ENCODE data around the gene SERP2. TPM values are rescaled to one million over a fixed set of nuclear protein-coding genes. Genes with fewer than 3 reads are reported as not detected.

Gene SERP2
- total RNA-seq, 1 donor from 2014 or later, result 0.26 TPM

- DNase-seq (ENCODE audit: low read depth, low spot score), result no peak
These were observed 38.2 kb downstream of the SERP2 start for GRCh38 chr13:44411841-44412240.

GRCh38 chr13:44412346-44412935, 38.8 kb downstream of the SERP2 start:
- DNase-seq (ENCODE audit: low read depth, low spot score), result no peak

- no peak for DNase-seq (ENCODE audit: low read depth, low spot score)
These were observed 39.5 kb downstream of the SERP2 start for GRCh38 chr13:44413095-44413494.

- DNase-seq (ENCODE audit: low read depth, low spot score), result no peak
These were observed 41.1 kb downstream of the SERP2 start for GRCh38 chr13:44414716-44415115.

GRCh38 chr13:44415815-44416214, 42.2 kb downstream of the SERP2 start:
- no peak for DNase-seq (ENCODE audit: low read depth, low spot score)

DNA sequence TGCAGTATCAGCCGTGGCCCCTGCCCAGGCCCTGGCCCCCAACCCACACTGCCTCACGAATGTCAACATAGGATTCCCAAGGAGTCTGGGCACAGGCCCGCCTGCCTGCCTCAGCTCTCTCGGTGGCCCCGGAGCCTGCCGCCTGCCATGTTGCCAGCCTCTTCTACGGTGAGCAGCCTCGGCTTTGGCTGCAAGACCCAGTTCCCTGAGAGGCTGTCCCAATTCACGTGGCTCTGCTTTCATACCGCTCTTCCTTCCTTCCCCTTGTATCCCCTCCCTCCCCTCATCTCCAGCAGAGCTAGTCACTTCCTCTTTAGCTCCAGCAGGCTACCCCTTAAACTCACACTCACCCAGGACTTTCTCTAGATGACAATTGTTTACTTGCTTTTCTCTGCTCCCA, 42.7 kb downstream of the SERP2 start:
- no peak for DNase-seq (ENCODE audit: low read depth, low spot score)

GRCh38 chr13:44416744-44417143, 43.1 kb downstream of the SERP2 start:
- no peak for DNase-seq (ENCODE audit: low read depth, low spot score)

DNA sequence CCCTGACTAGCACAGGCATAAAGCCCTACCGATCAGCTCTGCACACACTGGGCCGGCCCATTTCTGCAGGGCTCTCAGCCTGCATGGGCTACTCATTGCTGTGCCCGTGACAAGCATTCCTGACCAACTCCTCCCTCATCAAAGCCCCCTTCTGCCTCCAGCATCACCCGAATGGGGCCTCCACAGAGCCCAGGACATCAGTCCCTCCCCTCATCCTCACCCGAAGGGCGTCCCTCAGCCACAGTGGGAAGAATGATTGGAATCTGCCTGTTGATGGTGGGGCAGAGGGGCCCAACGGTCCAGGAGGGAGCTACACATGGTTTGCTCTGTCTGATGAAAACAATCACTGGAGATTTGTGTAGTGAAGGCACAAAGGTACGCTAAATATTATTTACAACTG, 43.8 kb downstream of the SERP2 start:
- no peak for DNase-seq (ENCODE audit: low read depth, low spot score)

DNA sequence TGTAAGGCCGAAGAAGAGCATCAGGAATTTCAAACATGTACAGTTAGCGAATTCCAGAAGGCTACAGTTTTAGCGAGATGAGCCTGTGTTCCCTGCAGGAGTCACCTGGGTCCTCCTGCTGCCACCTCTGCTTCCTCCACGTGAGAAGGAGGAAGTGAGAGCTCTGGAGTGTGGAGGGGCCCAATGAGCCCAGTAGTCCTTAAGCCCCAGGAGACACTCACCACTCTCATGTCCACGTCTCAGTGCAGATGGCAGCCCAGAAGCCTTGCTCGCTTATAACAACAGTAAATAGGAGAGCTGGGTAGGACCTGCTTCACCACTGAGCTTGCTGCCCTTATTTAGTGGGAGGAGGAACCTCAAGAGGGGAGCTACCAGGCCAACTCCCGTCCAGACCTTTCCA, 44.3 kb downstream of the SERP2 start:
- no peak for DNase-seq (ENCODE audit: low read depth, low spot score)

DNA sequence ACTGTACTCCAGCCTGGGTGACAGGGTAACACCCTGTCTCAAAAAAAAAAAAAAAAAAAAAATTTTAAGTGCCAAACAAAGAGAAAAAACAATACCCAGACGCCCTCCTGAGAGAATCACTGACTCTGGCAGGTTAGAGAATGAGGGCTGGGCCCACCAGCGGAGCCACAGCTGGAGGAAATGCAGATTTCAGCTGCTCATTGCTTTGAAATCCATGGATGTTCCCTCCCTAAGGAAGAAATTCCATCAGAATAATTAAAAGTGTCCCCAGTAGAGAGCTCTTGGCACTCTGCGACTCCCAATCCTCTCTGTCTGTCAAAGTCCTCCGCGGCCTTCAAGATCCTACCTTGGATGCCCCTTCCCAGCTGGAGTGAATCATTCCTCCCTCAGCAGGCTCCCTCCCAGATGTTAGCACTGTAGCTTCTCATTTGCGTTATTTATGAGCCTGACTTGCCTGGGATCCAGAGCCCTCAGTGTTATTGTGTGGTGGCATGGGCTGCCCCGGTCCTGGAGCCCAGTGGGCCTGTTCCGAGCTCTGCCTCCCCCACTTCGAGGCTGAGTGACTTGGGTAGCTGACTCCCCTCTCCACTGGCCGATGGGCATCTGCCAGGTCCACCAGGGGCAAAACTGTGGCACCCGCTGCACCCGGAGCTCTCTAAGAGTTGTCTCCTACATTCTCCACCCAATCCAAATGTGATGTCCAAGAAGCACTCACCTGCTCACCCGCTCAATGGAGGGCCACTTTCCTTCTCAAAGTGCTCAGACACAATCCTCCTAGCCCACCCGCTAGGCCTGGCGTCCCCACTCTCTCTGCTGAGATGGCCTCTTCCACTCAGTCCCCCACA, 47.0 kb downstream of the SERP2 start:
- no peak for DNase-seq (ENCODE audit: low read depth, low spot score)

DNA sequence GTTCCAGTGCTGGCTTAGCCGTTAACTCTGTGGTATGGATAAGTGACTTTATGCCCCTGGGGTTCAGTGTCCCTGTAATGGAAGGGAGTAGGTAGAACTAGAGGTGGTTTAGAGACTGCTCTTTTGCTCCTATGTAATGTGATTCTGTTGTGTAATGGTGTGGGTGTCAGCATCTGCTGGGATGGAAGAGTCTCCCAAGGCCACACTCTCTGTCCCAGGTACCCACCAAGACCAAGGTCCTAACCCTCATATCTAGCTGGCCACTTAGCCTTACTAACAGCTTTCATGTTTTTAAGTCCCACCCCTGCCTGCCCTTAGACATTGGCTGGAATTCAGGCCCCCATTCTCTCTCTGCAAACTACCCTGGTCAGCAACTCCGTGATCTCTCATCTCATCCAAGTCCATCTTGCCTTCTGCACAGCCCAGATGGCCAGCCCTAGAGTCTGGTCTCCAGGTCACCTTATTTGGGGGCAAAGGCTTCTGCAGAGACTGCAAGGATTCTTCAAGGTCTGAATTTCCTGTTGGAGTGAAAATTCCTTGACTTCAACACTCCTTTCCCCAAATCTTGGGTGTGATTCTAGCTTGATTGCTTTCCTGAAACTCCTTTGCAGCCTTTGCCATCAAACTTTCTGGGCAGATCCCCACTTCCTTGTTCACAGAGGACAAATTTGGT, 48.4 kb downstream of the SERP2 start:
- no peak for DNase-seq (ENCODE audit: low read depth, low spot score)

- no peak for DNase-seq (ENCODE audit: low read depth, low spot score)
These were observed 49.4 kb downstream of the SERP2 start for GRCh38 chr13:44422755-44423643.

DNA sequence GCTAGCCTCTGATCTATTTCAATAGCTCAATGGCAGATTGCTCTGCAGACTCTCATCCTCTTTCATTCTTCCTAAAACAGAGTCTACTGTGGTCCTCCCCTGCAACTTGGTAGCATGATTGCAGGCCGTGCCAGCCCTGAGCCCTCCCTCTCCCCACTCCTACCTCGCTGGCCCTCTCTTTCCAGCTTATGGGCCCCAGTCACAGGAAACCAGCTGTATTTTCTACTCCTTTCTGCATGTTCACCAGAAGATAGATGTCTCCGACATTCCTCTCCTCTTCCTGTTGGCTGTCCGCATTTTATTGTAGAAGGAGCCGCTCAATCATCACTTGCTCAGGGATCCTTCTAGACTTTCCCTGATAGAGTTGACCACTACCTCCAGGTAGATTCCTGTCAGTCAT, 50.2 kb downstream of the SERP2 start:
- no peak for DNase-seq (ENCODE audit: low read depth, low spot score)

- no peak for DNase-seq (ENCODE audit: low read depth, low spot score)
These were observed 51.6 kb downstream of the SERP2 start for GRCh38 chr13:44425041-44425814.

- DNase-seq (ENCODE audit: low read depth, low spot score), result no peak
These were observed 52.1 kb downstream of the SERP2 start for GRCh38 chr13:44425815-44426078.

DNA sequence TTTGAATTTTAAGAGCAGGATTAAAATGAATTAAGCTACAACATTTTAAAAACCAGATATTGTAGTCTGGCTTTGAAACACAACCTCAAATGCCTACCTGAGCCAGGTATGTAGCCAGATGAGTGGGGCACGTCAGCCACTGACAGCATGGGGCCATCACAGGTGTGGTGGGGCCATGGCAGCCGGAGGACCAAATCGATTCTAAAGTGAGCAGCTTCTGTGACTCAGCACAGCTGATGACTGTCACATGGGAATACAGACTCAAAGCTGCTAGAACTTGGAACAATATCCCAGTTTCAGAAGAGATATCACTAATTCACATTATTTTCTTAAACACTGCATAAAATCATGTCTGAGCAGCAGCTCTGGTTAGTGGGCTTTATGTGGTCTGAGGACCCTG, 52.8 kb downstream of the SERP2 start:
- no peak for DNase-seq (ENCODE audit: low read depth, low spot score)

- DNase-seq (ENCODE audit: low read depth, low spot score), result no peak
These were observed 55.7 kb downstream of the SERP2 start for GRCh38 chr13:44429311-44429710.

DNA sequence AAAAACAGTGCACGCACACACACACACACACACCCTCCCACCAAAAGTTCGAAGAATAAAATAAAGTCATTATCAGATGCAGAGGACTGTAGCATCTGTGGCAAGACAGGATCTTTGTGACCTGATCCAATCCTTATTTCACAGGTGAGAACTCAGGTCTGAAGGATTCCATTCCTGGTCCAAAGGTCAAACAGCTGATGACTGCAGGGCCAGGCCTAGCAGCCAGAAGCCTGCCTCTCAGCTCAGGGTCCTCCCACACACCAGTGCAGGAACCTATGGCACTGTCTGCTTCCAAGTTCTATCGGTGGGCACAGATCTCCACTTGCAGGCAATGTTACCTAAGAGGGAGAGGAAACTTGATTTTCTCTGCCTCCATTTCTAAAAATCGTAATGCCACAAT, 57.5 kb downstream of the SERP2 start:
- no peak for DNase-seq (ENCODE audit: low read depth, low spot score)

DNA sequence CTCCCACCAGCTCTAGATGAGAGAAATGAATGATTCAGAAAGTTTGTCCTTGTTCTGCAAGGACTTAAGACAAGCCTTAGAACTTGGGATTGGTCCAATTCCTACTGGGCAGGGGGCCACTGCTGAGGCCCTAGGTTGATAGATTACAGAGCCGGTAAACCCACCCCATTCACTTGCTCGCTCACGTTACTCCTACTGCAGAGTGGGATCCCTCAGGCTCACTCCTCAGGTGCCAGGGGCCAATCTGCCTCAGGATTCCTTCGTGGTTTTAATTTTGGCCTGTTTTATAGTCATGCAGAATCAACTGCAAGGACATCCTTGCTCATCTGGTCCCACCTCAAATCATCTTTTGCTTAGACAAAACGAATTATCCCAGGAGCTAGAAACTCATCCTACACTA, 59.0 kb downstream of the SERP2 start:
- DNase-seq (ENCODE audit: low read depth, low spot score), result no peak

- no peak for DNase-seq (ENCODE audit: low read depth, low spot score)
These were observed 60.5 kb downstream of the SERP2 start for GRCh38 chr13:44433863-44434765.
